Measurements from ENCODE around the gene FARP2. TPM values are rescaled to one million over a fixed set of nuclear protein-coding genes. Genes with fewer than 3 reads are reported as not detected.

Gene FARP2
- total and polyA plus RNA-seq, 2 of the 4 experiments (the other 2 are of a cell fraction) = 17.1 to 30.8 TPM

GRCh38 chr2:241351640-241352031 lies 4.4 kb upstream of the FARP2 start (continued):
- TF ChIP-seq, protein P1, sequence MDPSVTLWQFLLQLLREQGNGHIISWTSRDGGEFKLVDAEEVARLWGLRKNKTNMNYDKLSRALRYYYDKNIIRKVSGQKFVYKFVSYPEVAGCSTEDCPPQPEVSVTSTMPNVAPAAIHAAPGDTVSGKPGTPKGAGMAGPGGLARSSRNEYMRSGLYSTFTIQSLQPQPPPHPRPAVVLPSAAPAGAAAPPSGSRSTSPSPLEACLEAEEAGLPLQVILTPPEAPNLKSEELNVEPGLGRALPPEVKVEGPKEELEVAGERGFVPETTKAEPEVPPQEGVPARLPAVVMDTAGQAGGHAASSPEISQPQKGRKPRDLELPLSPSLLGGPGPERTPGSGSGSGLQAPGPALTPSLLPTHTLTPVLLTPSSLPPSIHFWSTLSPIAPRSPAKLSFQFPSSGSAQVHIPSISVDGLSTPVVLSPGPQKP (IDR thresholded peaks at IDR 0.05; ENCODE audit: borderline replicate concordance, low read depth, low read length) = no peak
- TF ChIP-seq MXI1 (IDR thresholded peaks at IDR 0.05; ENCODE audit: borderline replicate concordance, low read depth, low read length) (no peak), NFE2L2 (IDR thresholded peaks at IDR 0.05; ENCODE audit: low read depth, low read length) (no peak), MAZ (IDR thresholded peaks at IDR 0.05; ENCODE audit: borderline replicate concordance, low read depth, low read length) (no peak), MAFK (IDR thresholded peaks at IDR 0.05; ENCODE audit: low read depth, low read length) (no peak)

DNA sequence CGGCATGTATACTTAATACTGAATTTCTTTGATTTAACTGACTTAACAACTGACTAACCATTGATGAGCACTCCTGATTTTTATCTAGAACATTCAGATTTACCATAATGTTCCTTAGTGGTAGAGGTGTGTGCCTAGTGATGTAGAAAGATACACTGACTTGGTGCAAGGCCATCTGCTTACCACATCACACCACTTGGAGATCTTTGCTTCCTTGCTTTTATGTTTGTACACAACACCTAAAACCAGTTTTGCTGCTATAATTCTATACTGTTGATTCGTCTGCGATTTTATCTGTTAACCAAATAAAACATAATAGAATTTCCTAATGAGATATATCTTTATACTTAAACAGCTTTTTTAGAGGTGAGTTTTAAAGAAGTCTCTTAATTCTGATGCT lies 3.9 kb upstream of the FARP2 start:
- H3K4ac ChIP-seq (ENCODE audit: low read depth, low read length) = no peak overlapping the region
- no peak overlapping the region for H3K27ac ChIP-seq (ENCODE audit: insufficient read depth, low read length)
- no peak overlapping the region for H4K91ac ChIP-seq (ENCODE audit: insufficient read depth, low read depth, low read length)
- no peak overlapping the region for H3K14ac ChIP-seq (replicated peaks; ENCODE audit: low read depth, low read length)
- no peaks in the 10 kb centered on the region for H3K9me3 ChIP-seq (ENCODE audit: control insufficient read depth, insufficient read depth, low read length)
- in situ Hi-C loops (cut with MboI; ENCODE audit: low sequenced_read_pairs) (no loop called here), dilution Hi-C loops (cut with HindIII; ENCODE audit: low sequenced_read_pairs, unreplicated experiment) (no loop called here), intact Hi-C loops (cut with micrococcal nuclease) (loop anchor here (5.0 kb wide), 1 partner anchor 95 kb away; no protein-coding TSS in a partner anchor)
- DNase-seq (no peak), ATAC-seq (ENCODE audit: low read depth) (no peak)
- peaks cover 6% of the 10 kb centered on the region for H3K4me1 ChIP-seq (ENCODE audit: control insufficient read depth, insufficient read depth, low read length)
- H3K79me1 ChIP-seq (ENCODE audit: low read depth in 1 of 2, low read length in 2 of 2) = peaks cover 3 to 39% of the 10 kb centered on the region in 2 experiments; a peak in 3 of 4 replicates
- no TSS peak for BruUV-seq (replicated peaks)
- no peak overlapping the region for H2AFZ ChIP-seq (replicated peaks; ENCODE audit: low read length, poor library complexity)
- no peak overlapping the region for H2AK9ac ChIP-seq (replicated peaks; ENCODE audit: low read depth, low read length, poor library complexity)
- H2AK5ac ChIP-seq (ENCODE audit: low read depth, low read length) = no peak overlapping the region
- H4K5ac ChIP-seq (ENCODE audit: low read depth, low read length) = no peak overlapping the region
- H3K18ac ChIP-seq (ENCODE audit: low read depth, low read length) = no peak overlapping the region
- peaks cover 9% of the 10 kb centered on the region; the same call in 1 of the 2 replicates for H3K9me1 ChIP-seq (ENCODE audit: insufficient read depth, low read length)
- ChIA-PET CTCF (no interaction called here), POLR2A (ENCODE audit: unreplicated experiment) (no interaction called here)
- H3K56ac ChIP-seq (ENCODE audit: extremely low read depth, insufficient read depth, low read length) = no peak overlapping the region
- no peak overlapping the region for H2BK20ac ChIP-seq (ENCODE audit: low read depth, low read length)
- H3K4me2 ChIP-seq (ENCODE audit: low read depth, low read length) = no peak overlapping the region
- no peak overlapping the region for H4K8ac ChIP-seq (ENCODE audit: low read depth in 2 of 2, low read length in 2 of 2)
- H2BK120ac ChIP-seq (ENCODE audit: low read depth, low read length) = no peak overlapping the region
- H3K27me3 ChIP-seq (ENCODE audit: control insufficient read depth, insufficient read depth, low read length) = no peaks in the 10 kb centered on the region
- no peak overlapping the region for H3K9ac ChIP-seq (ENCODE audit: low read depth, low read length)
- peaks cover 27% of the 10 kb centered on the region for H4K20me1 ChIP-seq (ENCODE audit: insufficient read depth, low read length)
- H3K23ac ChIP-seq (ENCODE audit: low read depth, low read length) = no peak overlapping the region
- no peak overlapping the region for H3K4me3 ChIP-seq (ENCODE audit: insufficient read depth, low read depth, low read length)
- H2BK5ac ChIP-seq (ENCODE audit: low read depth, low read length, poor library complexity, severe bottlenecking) = no peak overlapping the region
- H2BK15ac ChIP-seq (ENCODE audit: low read depth, low read length) = no peak overlapping the region
- no CpG with 5 or more reads among the region's 3 CpGs for whole genome bisulfite sequencing, 2 experiments (ENCODE audit: extremely low coverage in 2 of 2, insufficient read length in 1 of 2)
- TF ChIP-seq, protein P2, sequence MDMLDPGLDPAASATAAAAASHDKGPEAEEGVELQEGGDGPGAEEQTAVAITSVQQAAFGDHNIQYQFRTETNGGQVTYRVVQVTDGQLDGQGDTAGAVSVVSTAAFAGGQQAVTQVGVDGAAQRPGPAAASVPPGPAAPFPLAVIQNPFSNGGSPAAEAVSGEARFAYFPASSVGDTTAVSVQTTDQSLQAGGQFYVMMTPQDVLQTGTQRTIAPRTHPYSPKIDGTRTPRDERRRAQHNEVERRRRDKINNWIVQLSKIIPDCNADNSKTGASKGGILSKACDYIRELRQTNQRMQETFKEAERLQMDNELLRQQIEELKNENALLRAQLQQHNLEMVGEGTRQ (IDR thresholded peaks at IDR 0.05; ENCODE audit: low read depth, low read length) = no peak
- TF ChIP-seq RCOR1 (IDR thresholded peaks at IDR 0.05; ENCODE audit: insufficient replicate concordance, low read length) (no peak), POLR2A (IDR thresholded peaks at IDR 0.05; ENCODE audit: low read depth, low read length) (no peak), NFE2L2 (IDR thresholded peaks at IDR 0.05; ENCODE audit: low read depth, low read length) (no peak), MAZ (IDR thresholded peaks at IDR 0.05; ENCODE audit: borderline replicate concordance, low read depth, low read length) (no peak), MXI1 (IDR thresholded peaks at IDR 0.05; ENCODE audit: borderline replicate concordance, low read depth, low read length) (no peak), FOS (IDR thresholded peaks at IDR 0.05; ENCODE audit: low read depth, low read length) (no peak), SMC3 (IDR thresholded peaks at IDR 0.05; ENCODE audit: low read depth, low read length) (no peak)
- TF ChIP-seq, protein P1 (IDR thresholded peaks at IDR 0.05; ENCODE audit: borderline replicate concordance, low read depth, low read length) = no peak
- H3K36me3 ChIP-seq (ENCODE audit: control insufficient read depth, insufficient read depth, low read length) = peaks cover 50% of the 10 kb centered on the region

Measured in IMR-90 (cell line).